Left lung (tissue), 10 donors: Measurements from ENCODE around the gene RHOC. TPM values are rescaled to one million over a fixed set of nuclear protein-coding genes. Genes with fewer than 3 reads are reported as not detected.
"Not testable (repeated sequence)": the region's sequence is repeated elsewhere in the genome, so short reads cannot be mapped to it uniquely, and the experiment has no call there.

Experiments used
- ATAC-seq: fragments of 200-7000 bp; cut with Tn5 transposase; one replicate; pipeline ENCODE4 v1.9.1; 2020; ENCODE audit warnings: moderate library complexity
- DNase-seq, 4 donors: peaks; one replicate each; pipeline ENCODE4 v3.0.0-alpha.2; 2013 to 2020
- H3K27ac ChIP-seq, 2 donors: fragments of 200-600 bp; sonication (generic) in 1 of 2; one replicate each; pipeline versions ENCODE4 v1.5.0 to v1.8.0; 2020 to 2021
- H3K27me3 ChIP-seq, 2 donors: fragments of 200-600 bp; sonication (generic) in 1 of 2; one replicate each; pipeline versions ENCODE4 v1.5.0 to v1.8.0; 2020 to 2021
- H3K36me3 ChIP-seq, 2 donors: fragments of 200-600 bp; sonication (generic) in 1 of 2; one replicate each; pipeline versions ENCODE4 v1.5.0 to v1.8.0; 2020 to 2021
- H3K4me1 ChIP-seq, 2 donors: fragments of 200-600 bp; one replicate each; pipeline ENCODE4 v1.8.0; 2021
- H3K4me3 ChIP-seq, 2 donors: fragments of 200-600 bp; sonication (generic) in 1 of 2; one replicate each; pipeline versions ENCODE4 v1.5.0 to v1.8.0; 2020 to 2021; ENCODE audit warnings: mild to moderate bottlenecking in 1 of 2
- H3K9me3 ChIP-seq, 2 donors: fragments of 200-600 bp; sonication (generic) in 1 of 2; one replicate each; pipeline versions ENCODE4 v1.5.0 to v1.8.0; 2020 to 2021
- intact Hi-C, 2 donors: fragments of 100-400 bp; cut with DNase I; formaldehyde crosslinking; loops; one replicate each; pipeline versions ENCODE4 v1.11.2 to v1.14.2; 2022
- polyA plus RNA-seq, 6 donors: library from polyadenylated mRNA; unstranded; fragments of 120-200 nt; gene quantifications; one replicate each; pipeline ENCODE4 v1.2.1, GENCODE V29; 2013; ENCODE audit not compliant: insufficient read length in 6 of 6
- total RNA-seq, 2 donors: library from RNA; stranded (reverse); fragmentation: NEBNext Ultra II Directional; extraction: Animal tissue kit (Norgen Biotek cat#: 25700); gene quantifications; one replicate each; pipeline ENCODE4 v1.2.1, GENCODE V29; 2021
- TF ChIP-seq, protein P1 (sequence below), 2 donors: fragments of 200-600 bp; sonication (generic) in 1 of 2; IDR thresholded peaks; one replicate each; pipeline versions ENCODE4 v1.5.0 to v1.8.0; 2021; ENCODE audit warnings: antibody characterized with exemption in 2 of 2
- donor health status: DM: no; HTN: yes; CAD: no.
- donor health status: DM: no; HTN: no; CAD: no.

The RHOC gene
- total and polyA plus RNA-seq, 8 donors, result 195 to 259 (median 208) TPM

- peaks cover 6 to 18% of the 10 kb centered on the region in 2 donors for H3K4me1 ChIP-seq
- H3K36me3 ChIP-seq, result no peaks in the 10 kb centered on the region
- peak in 1 of 4 donors; percentile 52 for DNase-seq
- no peaks in the 10 kb centered on the region for H3K9me3 ChIP-seq
- intact Hi-C loops, result loop anchor here in 1 of 2 donors (10.0 kb wide), 1 partner anchor 82 kb away; no protein-coding TSS in a partner anchor
- peak; percentile 39 for ATAC-seq
- H3K4me3 ChIP-seq, result no peak overlapping the region
- peaks cover 0 to 45% of the 10 kb centered on the region in 2 donors for H3K27me3 ChIP-seq
- TF ChIP-seq, protein P1, sequence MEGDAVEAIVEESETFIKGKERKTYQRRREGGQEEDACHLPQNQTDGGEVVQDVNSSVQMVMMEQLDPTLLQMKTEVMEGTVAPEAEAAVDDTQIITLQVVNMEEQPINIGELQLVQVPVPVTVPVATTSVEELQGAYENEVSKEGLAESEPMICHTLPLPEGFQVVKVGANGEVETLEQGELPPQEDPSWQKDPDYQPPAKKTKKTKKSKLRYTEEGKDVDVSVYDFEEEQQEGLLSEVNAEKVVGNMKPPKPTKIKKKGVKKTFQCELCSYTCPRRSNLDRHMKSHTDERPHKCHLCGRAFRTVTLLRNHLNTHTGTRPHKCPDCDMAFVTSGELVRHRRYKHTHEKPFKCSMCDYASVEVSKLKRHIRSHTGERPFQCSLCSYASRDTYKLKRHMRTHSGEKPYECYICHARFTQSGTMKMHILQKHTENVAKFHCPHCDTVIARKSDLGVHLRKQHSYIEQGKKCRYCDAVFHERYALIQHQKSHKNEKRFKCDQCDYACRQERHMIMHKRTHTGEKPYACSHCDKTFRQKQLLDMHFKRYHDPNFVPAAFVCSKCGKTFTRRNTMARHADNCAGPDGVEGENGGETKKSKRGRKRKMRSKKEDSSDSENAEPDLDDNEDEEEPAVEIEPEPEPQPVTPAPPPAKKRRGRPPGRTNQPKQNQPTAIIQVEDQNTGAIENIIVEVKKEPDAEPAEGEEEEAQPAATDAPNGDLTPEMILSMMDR (IDR thresholded peaks at IDR 0.05), result no peak
- no peak overlapping the region for H3K27ac ChIP-seq
Measured at GRCh38 chr1:112722601-112723510, 15.9 kb upstream of the RHOC start.

DNA sequence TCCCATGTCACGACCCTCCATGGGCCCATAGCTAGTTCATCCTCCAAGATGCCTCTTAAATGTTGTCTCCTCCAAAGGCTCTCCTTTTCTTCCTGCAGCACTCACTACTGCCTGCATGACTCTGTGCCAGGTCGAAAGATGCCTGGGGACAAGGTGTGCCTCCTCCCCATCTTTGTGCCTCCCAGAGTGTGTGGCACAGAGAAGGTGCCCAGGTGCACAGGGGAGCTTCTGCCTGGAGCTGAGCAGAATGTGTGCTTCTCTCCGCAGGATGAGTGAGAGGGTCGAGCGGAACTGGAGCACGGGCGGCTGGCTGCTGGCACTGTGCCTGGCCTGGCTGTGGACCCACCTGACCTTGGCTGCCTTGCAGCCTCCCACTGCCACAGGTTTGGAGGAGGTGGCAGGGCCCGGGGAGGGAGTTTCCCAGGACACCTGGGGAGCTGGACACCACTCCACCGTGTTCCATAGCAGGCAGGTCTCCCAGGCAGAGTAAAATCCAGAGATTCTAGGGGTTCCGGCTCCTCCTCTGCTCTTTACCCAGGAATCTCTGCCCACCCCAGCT, 15.1 kb upstream of the RHOC start:
- Histone ChIP-seq H3K4me3 (no peak overlapping the region), H3K27me3 (peaks cover 0 to 48% of the 10 kb centered on the region in 2 donors), H3K36me3 (no peaks in the 10 kb centered on the region), H3K27ac (no peak overlapping the region), H3K4me1 (peaks cover 6 to 18% of the 10 kb centered on the region in 2 donors), H3K9me3 (no peaks in the 10 kb centered on the region)
- DNase-seq (no peak), ATAC-seq (no peak)
- intact Hi-C loops, result loop anchor here in 1 of 2 donors (10.0 kb wide), 1 partner anchor 83 kb away; no protein-coding TSS in a partner anchor
- TF ChIP-seq, protein P1 (IDR thresholded peaks at IDR 0.05), result no peak

- H3K27ac ChIP-seq, H3K4me3 ChIP-seq, H3K9me3 ChIP-seq, ATAC-seq, DNase-seq, H3K36me3 ChIP-seq: not testable (repeated sequence)
- Histone ChIP-seq H3K27me3 (peaks cover 0 to 48% of the 10 kb centered on the region in 2 donors), H3K4me1 (peaks cover 6 to 22% of the 10 kb centered on the region in 2 donors)
- intact Hi-C loops, result loop anchor here in 1 of 2 donors (10.0 kb wide), 1 partner anchor 84 kb away; no protein-coding TSS in a partner anchor
Measured at GRCh38 chr1:112721294-112721693, 14.4 kb upstream of the RHOC start.

DNA sequence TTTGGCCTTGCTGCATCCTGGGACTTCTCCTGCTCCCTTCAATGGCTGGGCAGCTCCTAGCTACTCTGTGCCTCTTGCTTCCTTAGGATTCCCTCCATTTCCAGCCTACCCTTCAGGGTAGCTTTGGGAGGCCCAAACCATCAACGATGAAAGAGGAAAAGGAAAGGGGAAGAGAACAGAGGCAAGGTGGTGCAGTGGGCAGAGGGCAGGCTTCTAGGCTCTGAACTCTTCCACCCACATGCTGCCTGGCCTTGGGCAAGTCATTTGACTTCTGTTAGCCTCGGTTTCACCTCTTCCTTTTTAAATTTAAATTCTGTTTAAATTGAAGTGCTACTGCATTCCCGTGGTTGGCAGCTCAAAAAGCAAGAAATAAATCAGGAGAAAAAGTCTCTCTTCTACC, 13.9 kb upstream of the RHOC start:
- Histone ChIP-seq H3K36me3 (no peaks in the 10 kb centered on the region), H3K27ac (no peak overlapping the region), H3K4me3 (no peak overlapping the region), H3K9me3 (no peaks in the 10 kb centered on the region), H3K4me1 (peaks cover 10 to 27% of the 10 kb centered on the region in 2 donors), H3K27me3 (peaks cover 0 to 48% of the 10 kb centered on the region in 2 donors)
- TF ChIP-seq, protein P1 (IDR thresholded peaks at IDR 0.05), result no peak
- intact Hi-C loops, result loop anchor here in 1 of 2 donors (10.0 kb wide), 1 partner anchor 84 kb away; no protein-coding TSS in a partner anchor
- DNase-seq, result no peak
- no peak for ATAC-seq

- Histone ChIP-seq H3K27ac (no peak overlapping the region), H3K36me3 (no peaks in the 10 kb centered on the region), H3K27me3 (peaks cover 0 to 51% of the 10 kb centered on the region in 2 donors), H3K4me1 (peaks cover 13 to 34% of the 10 kb centered on the region in 2 donors), H3K4me3 (no peak overlapping the region), H3K9me3 (no peaks in the 10 kb centered on the region)
- TF ChIP-seq, protein P1 (IDR thresholded peaks at IDR 0.05), result no peak
- DNase-seq, result no peak
- no peak for ATAC-seq
- intact Hi-C loops, result loop anchor here (5.0 to 10.0 kb wide), 2 partner anchors 83 to 85 kb away; no protein-coding TSS in a partner anchor
Measured at GRCh38 chr1:112719706-112720105, 12.8 kb upstream of the RHOC start.
